Fibroblast of lung (primary cell): ENCODE data around the gene POLR2F. TPM values are rescaled to one million over a fixed set of nuclear protein-coding genes. Genes with fewer than 3 reads are reported as not detected.

Source experiments
- DNase-seq, 2 donors: peaks; one replicate each; pipeline versions ENCODE4 v3.0.0 to v3.0.0-alpha.2; 2010; ENCODE audit warnings: low read depth in 2 of 2
- H2AFZ ChIP-seq: 2 replicates; pipeline ENCODE4 v1.5.1; 2012; ENCODE audit warnings: low read length, control low read depth, inconsistent platforms
- H3K27ac ChIP-seq: 2 replicates; pipeline ENCODE4 v1.5.1; 2011; ENCODE audit warnings: low read length, control low read depth; ENCODE audit not compliant: insufficient read depth
- H3K27me3 ChIP-seq: 2 replicates; pipeline ENCODE4 v1.5.1; 2011; ENCODE audit warnings: mild to moderate bottlenecking, low read length; ENCODE audit not compliant: control insufficient read depth, insufficient read depth
- H3K36me3 ChIP-seq: 2 replicates; pipeline ENCODE4 v1.5.1; 2011; ENCODE audit warnings: low read length; ENCODE audit not compliant: control insufficient read depth, insufficient read depth
- H3K4me1 ChIP-seq: 2 replicates; pipeline ENCODE4 v1.5.1; 2011; ENCODE audit warnings: low read length; ENCODE audit not compliant: control insufficient read depth, insufficient read depth; ENCODE audit errors: extremely low read depth
- H3K4me2 ChIP-seq: 2 replicates; pipeline ENCODE4 v1.5.1; 2011; ENCODE audit warnings: low read length, control low read depth; ENCODE audit not compliant: insufficient read depth; ENCODE audit errors: extremely low read depth
- H3K4me3 ChIP-seq, 4 experiments: fragments of 200-600 bp in 1 of 4; sonication (generic) in 1 of 4; replicated peaks in 1 of 4; 2 replicates each; pipeline ENCODE4 v1.5.1; 2011 to 2016; ENCODE audit warnings: low read length in 4 of 4, low read depth in 3 of 4, mild to moderate bottlenecking in 3 of 4, control low read depth in 2 of 4, inconsistent platforms in 1 of 4, mixed read lengths in 1 of 4; ENCODE audit not compliant: insufficient read depth in 1 of 4; ENCODE audit errors: control extremely low read depth in 1 of 4
- H3K79me2 ChIP-seq: 2 replicates; pipeline ENCODE4 v1.5.1; 2012; ENCODE audit warnings: mild to moderate bottlenecking, low read length, inconsistent platforms; ENCODE audit not compliant: control insufficient read depth, insufficient read depth
- H3K9ac ChIP-seq: 2 replicates; pipeline ENCODE4 v1.5.1; 2011; ENCODE audit warnings: mild to moderate bottlenecking, low read length, control low read depth; ENCODE audit not compliant: insufficient read depth
- H3K9me3 ChIP-seq: 2 replicates; pipeline ENCODE4 v1.5.1; 2012; ENCODE audit warnings: low read depth, low read length; ENCODE audit not compliant: control insufficient read depth, insufficient read depth
- H4K20me1 ChIP-seq: 2 replicates; pipeline ENCODE4 v1.5.1; 2011; ENCODE audit warnings: low read length; ENCODE audit not compliant: control insufficient read depth, insufficient read depth; ENCODE audit errors: extremely low read depth
- CTCF ChIP-seq, 2 donors: IDR thresholded peaks in 1 of 2; conservative IDR thresholded peaks in 1 of 2; 1 replicate in 1 of 2; 2 replicates in 1 of 2; pipeline ENCODE4 v1.5.1; 2011 to 2012; ENCODE audit warnings: low read length in 2 of 2, control low read depth in 1 of 2, inconsistent platforms in 1 of 2, low read depth in 1 of 2, mild to moderate bottlenecking in 1 of 2
- EZH2 ChIP-seq: IDR thresholded peaks from 2 replicates; pipeline ENCODE4 v1.5.1; 2012; ENCODE audit warnings: low read length, control low read depth, mild to moderate bottlenecking; ENCODE audit errors: missing control alignments
- polyA plus RNA-seq, 2 donors: library from polyadenylated mRNA; depleted of rRNA in 1 of 2; stranded (reverse) in 1 of 2; unstranded in 1 of 2; fragments of >200 nt; gene quantifications; 2 replicates each; pipeline ENCODE4 v1.2.1, GENCODE V29; 2011 to 2012; ENCODE audit warnings: missing spikeins in 1 of 2
- total RNA-seq: library from RNA; depleted of rRNA; stranded (reverse); fragments of >200 nt; gene quantifications from 2 replicates; pipeline ENCODE4 v1.2.1, GENCODE V29; 2014

The POLR2F gene
- total and polyA plus RNA-seq, 2 donors (not counting 1 experiment from before 2014, with no cell fraction given) = 31.9 to 82.0 TPM

GRCh38 chr22:37920126-37920525, 33.4 kb upstream of the POLR2F start:
- DNase-seq = no peak
- Histone ChIP-seq H3K79me2 (no peaks in the 10 kb centered on the region), H3K27me3 (no peaks in the 10 kb centered on the region), H3K4me3 (no peak overlapping the region), H3K4me2 (no peak overlapping the region), H2AFZ (no peak overlapping the region), H3K9ac (no peak overlapping the region), H3K9me3 (no peaks in the 10 kb centered on the region), H3K4me1 (peaks cover under 1% of the 10 kb centered on the region), H3K36me3 (peaks cover 25% of the 10 kb centered on the region), H4K20me1 (no peaks in the 10 kb centered on the region), H3K27ac (no peak overlapping the region)
- no peak for TF ChIP-seq EZH2
- TF ChIP-seq CTCF (conservative IDR thresholded peaks at IDR 0.05 in 1 of 2, IDR thresholded peaks at IDR 0.05 in 1 of 2; ENCODE audit: low read depth in 1 of 2, low read length in 2 of 2) = no peak

- Histone ChIP-seq H3K4me2 (no peak overlapping the region), H3K4me3 (no peak overlapping the region), H2AFZ (no peak overlapping the region), H4K20me1 (no peaks in the 10 kb centered on the region), H3K9me3 (no peaks in the 10 kb centered on the region), H3K4me1 (peaks cover 4% of the 10 kb centered on the region), H3K36me3 (peaks cover 37% of the 10 kb centered on the region), H3K27ac (no peak overlapping the region), H3K79me2 (no peaks in the 10 kb centered on the region), H3K9ac (no peak overlapping the region), H3K27me3 (no peaks in the 10 kb centered on the region)
- no peak for TF ChIP-seq EZH2
- TF ChIP-seq CTCF (conservative IDR thresholded peaks at IDR 0.05 in 1 of 2, IDR thresholded peaks at IDR 0.05 in 1 of 2; ENCODE audit: low read depth in 1 of 2, low read length in 2 of 2) = no peak
- no peak for DNase-seq
Observed at GRCh38 chr22:37922191-37922590, 31.3 kb upstream of the POLR2F start.

- TF ChIP-seq CTCF (conservative IDR thresholded peaks at IDR 0.05 in 1 of 2, IDR thresholded peaks at IDR 0.05 in 1 of 2; ENCODE audit: low read depth in 1 of 2, low read length in 2 of 2) (no peak), EZH2 (no peak)
- Histone ChIP-seq H3K27ac (no peak overlapping the region), H4K20me1 (no peaks in the 10 kb centered on the region), H3K36me3 (peaks cover 30% of the 10 kb centered on the region), H3K4me1 (peaks cover 4% of the 10 kb centered on the region), H3K9ac (no peak overlapping the region), H2AFZ (no peak overlapping the region), H3K79me2 (no peaks in the 10 kb centered on the region), H3K4me3 (no peak overlapping the region), H3K9me3 (no peaks in the 10 kb centered on the region), H3K4me2 (no peak overlapping the region), H3K27me3 (no peaks in the 10 kb centered on the region)
- no peak for DNase-seq
Observed at GRCh38 chr22:37923927-37924326, 29.6 kb upstream of the POLR2F start.
